Lower lobe of right lung (tissue), 2 donors: ENCODE measurements around the gene KRTAP9-8. TPM values are rescaled to one million over a fixed set of nuclear protein-coding genes. Genes with fewer than 3 reads are reported as not detected.
"Not testable (repeated sequence)": the region's sequence is repeated elsewhere in the genome, so short reads cannot be mapped to it uniquely, and the experiment has no call there.

Experiments used
- ATAC-seq, 2 donors: fragments of 200-7000 bp; cut with Tn5 transposase; one replicate each; pipeline ENCODE4 v1.9.1; 2020 to 2022; ENCODE audit warnings: mild to moderate bottlenecking in 2 of 2, moderate library complexity in 2 of 2
- DNase-seq: peaks from one replicate; pipeline ENCODE4 v3.0.0-alpha.2; 2020
- H3K27ac ChIP-seq: fragments of 200-600 bp; one replicate; pipeline ENCODE4 v1.8.0; 2022
- H3K27me3 ChIP-seq: fragments of 200-600 bp; one replicate; pipeline ENCODE4 v1.8.0; 2022; ENCODE audit warnings: low read depth
- H3K36me3 ChIP-seq: fragments of 200-600 bp; one replicate; pipeline ENCODE4 v1.8.0; 2022; ENCODE audit warnings: mild to moderate bottlenecking
- H3K4me1 ChIP-seq: fragments of 200-600 bp; one replicate; pipeline ENCODE4 v1.8.0; 2022
- H3K4me3 ChIP-seq: fragments of 200-600 bp; one replicate; pipeline ENCODE4 v1.8.0; 2022; ENCODE audit warnings: mild to moderate bottlenecking
- H3K9me3 ChIP-seq: fragments of 200-600 bp; one replicate; pipeline ENCODE4 v1.8.0; 2022
- CTCF ChIP-seq: fragments of 200-600 bp; IDR thresholded peaks from one replicate; pipeline ENCODE4 v1.8.0; 2022; ENCODE audit warnings: antibody characterized with exemption, mild to moderate bottlenecking
- intact Hi-C: fragments of 100-400 bp; cut with DNase I; formaldehyde crosslinking; loops from one replicate; pipeline ENCODE4 v1.11.0; 2022
- total RNA-seq: library from RNA; stranded (reverse); fragmentation: NEBNext Ultra II Directional; extraction: Animal tissue kit (Norgen Biotek cat#: 25700); gene quantifications from one replicate; pipeline ENCODE4 v1.2.1, GENCODE V29; 2021
- donor health status: DM: no; HTN: yes; CAD: no; lungs with severe emphysema.

The KRTAP9-8 gene
- total RNA-seq, 1 donor from 2014 or later, result not detected

GRCh38 chr17:41254861-41255260 is 17.1 kb downstream of the KRTAP9-8 start:
- DNase-seq (no peak), ATAC-seq (no peak)
- Histone ChIP-seq H3K4me1 (no peaks in the 10 kb centered on the region), H3K4me3 (no peak overlapping the region), H3K27me3 (peaks cover 12% of the 10 kb centered on the region), H3K36me3 (no peaks in the 10 kb centered on the region), H3K9me3 (no peaks in the 10 kb centered on the region), H3K27ac (no peak overlapping the region)
- TF ChIP-seq CTCF, result no peak
- intact Hi-C loops, result no loop called here

- H3K4me1 ChIP-seq, H3K9me3 ChIP-seq, H3K27ac ChIP-seq, DNase-seq, intact Hi-C loops, ATAC-seq, H3K4me3 ChIP-seq, H3K36me3 ChIP-seq: not testable (repeated sequence)
- peaks cover 16% of the 10 kb centered on the region for H3K27me3 ChIP-seq
Measured at GRCh38 chr17:41255381-41256290, 17.8 kb downstream of the KRTAP9-8 start, which contains the start of gene KRTAP9-9. Gene KRTAP9-9, plus strand, starts transcription at chr17:41255384.

- no peak for DNase-seq
- intact Hi-C loops, result no loop called here
Measured at GRCh38 chr17:41256291-41256685, 18.5 kb downstream of the KRTAP9-8 start.

GRCh38 chr17:41258406-41258805 is 20.6 kb downstream of the KRTAP9-8 start:
- no peaks in the 10 kb centered on the region for H3K4me1 ChIP-seq
- H3K36me3 ChIP-seq, result no peaks in the 10 kb centered on the region
- peaks cover 16% of the 10 kb centered on the region for H3K27me3 ChIP-seq
- intact Hi-C loops, result no loop called here
- no peak for TF ChIP-seq CTCF
- no peak for DNase-seq
- ATAC-seq, result no peak
- no peaks in the 10 kb centered on the region for H3K9me3 ChIP-seq
- H3K4me3 ChIP-seq, result no peak overlapping the region
- no peak overlapping the region for H3K27ac ChIP-seq

More at GRCh38 chr17:41256291-41256685, 18.5 kb downstream of the KRTAP9-8 start:
- Histone ChIP-seq H3K27ac (no peak overlapping the region), H3K4me3 (no peak overlapping the region), H3K9me3 (no peaks in the 10 kb centered on the region), H3K4me1 (no peaks in the 10 kb centered on the region), H3K27me3 (peaks cover 16% of the 10 kb centered on the region), H3K36me3 (no peaks in the 10 kb centered on the region)
- TF ChIP-seq CTCF, result no peak
- ATAC-seq, result no peak

GRCh38 chr17:41263212-41263611 is 25.4 kb downstream of the KRTAP9-8 start:
- DNase-seq (no peak), ATAC-seq (no peak)
- no peaks in the 10 kb centered on the region for H3K4me1 ChIP-seq
- no peak for TF ChIP-seq CTCF
- no peak overlapping the region for H3K27ac ChIP-seq
- no peaks in the 10 kb centered on the region for H3K36me3 ChIP-seq
- intact Hi-C loops, result no loop called here
- H3K27me3 ChIP-seq, result peaks cover 18% of the 10 kb centered on the region
- H3K9me3 ChIP-seq, result no peaks in the 10 kb centered on the region
- H3K4me3 ChIP-seq, result no peak overlapping the region

DNA sequence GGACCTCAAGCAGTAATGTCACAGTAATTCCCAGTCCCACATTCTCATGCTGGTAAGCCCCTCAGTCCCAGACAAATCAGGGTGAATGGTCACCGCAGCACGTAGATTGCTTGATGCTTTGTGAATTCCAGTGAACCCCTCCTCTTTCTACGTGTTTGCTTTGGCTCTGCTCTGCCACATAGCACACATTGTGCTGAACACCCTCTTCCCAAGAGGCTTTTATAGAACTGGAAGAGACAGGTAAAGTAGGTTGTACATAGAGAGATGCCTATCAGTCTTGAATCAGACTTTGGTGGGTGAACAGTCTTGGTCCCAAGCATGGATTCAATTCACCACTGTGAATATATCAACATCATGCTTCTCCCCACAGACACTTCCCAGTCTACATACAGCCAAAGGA is 26.8 kb downstream of the KRTAP9-8 start:
- ATAC-seq (no peak), DNase-seq (no peak)
- no peak for TF ChIP-seq CTCF

More for the DNA sequence above, 26.8 kb downstream of the KRTAP9-8 start:
- intact Hi-C loops, result no loop called here
- no peaks in the 10 kb centered on the region for H3K9me3 ChIP-seq
- H3K36me3 ChIP-seq, result no peaks in the 10 kb centered on the region
- no peaks in the 10 kb centered on the region for H3K4me1 ChIP-seq
- peaks cover 12% of the 10 kb centered on the region for H3K27me3 ChIP-seq
- no peak overlapping the region for H3K27ac ChIP-seq
- H3K4me3 ChIP-seq, result no peak overlapping the region
